Cardiac septum (tissue), 1 donor: ENCODE results near the gene PLIN4. TPM values are rescaled to one million over a fixed set of nuclear protein-coding genes. Genes with fewer than 3 reads are reported as not detected.

Experiments
- DNase-seq: peaks from one replicate; pipeline ENCODE4 v3.0.0-alpha.2; 2020; ENCODE audit warnings: low spot score
- intact Hi-C: fragments of 100-400 bp; cut with DNase I; formaldehyde crosslinking; loops from one replicate; pipeline ENCODE4 v1.14.0; 2022
- total RNA-seq: library from RNA; stranded (reverse); fragmentation: NEBNext Ultra II Directional; extraction: Animal tissue kit (Norgen Biotek cat#: 25700); gene quantifications from one replicate; pipeline ENCODE4 v1.2.1, GENCODE V29; 2021
- donor health status: DM: no; HTN: no; CAD: no.

Gene PLIN4
- total RNA-seq, 1 donor from 2014 or later = 89.8 TPM

GRCh38 chr19:4512070-4512469 lies 6.2 kb downstream of the PLIN4 start:
- DNase-seq = no peak
- intact Hi-C loops = no loop called here

- intact Hi-C loops = no loop called here
- DNase-seq = no peak
These were observed 6.8 kb downstream of the PLIN4 start for GRCh38 chr19:4511300-4512054.

- intact Hi-C loops = no loop called here
- no peak for DNase-seq
These were observed 7.6 kb downstream of the PLIN4 start for GRCh38 chr19:4510435-4511255.

GRCh38 chr19:4508698-4509097 lies 9.6 kb downstream of the PLIN4 start:
- intact Hi-C loops = no loop called here
- no peak for DNase-seq

- intact Hi-C loops = no loop called here
- no peak for DNase-seq
These were observed 10.5 kb downstream of the PLIN4 start for GRCh38 chr19:4507804-4508203.

GRCh38 chr19:4507150-4507452 lies 11.2 kb downstream of the PLIN4 start:
- intact Hi-C loops = no loop called here
- no peak for DNase-seq

- intact Hi-C loops = no loop called here
- DNase-seq = no peak
These were observed 11.7 kb downstream of the PLIN4 start for GRCh38 chr19:4506449-4507149.

- intact Hi-C loops = no loop called here
- no peak for DNase-seq
These were observed 12.5 kb downstream of the PLIN4 start for GRCh38 chr19:4505570-4506448.

- intact Hi-C loops = no loop called here
- DNase-seq = no peak
These were observed 13.3 kb downstream of the PLIN4 start for GRCh38 chr19:4504891-4505569.

- no peak for DNase-seq
- intact Hi-C loops = no loop called here
These were observed 14.0 kb downstream of the PLIN4 start for GRCh38 chr19:4504297-4504701.

GRCh38 chr19:4503825-4504170 lies 14.5 kb downstream of the PLIN4 start:
- no peak for DNase-seq

GRCh38 chr19:4503132-4503824 lies 15.0 kb downstream of the PLIN4 start:
- intact Hi-C loops = no loop called here
- no peak for DNase-seq

More at GRCh38 chr19:4503825-4504170, 14.5 kb downstream of the PLIN4 start:
- intact Hi-C loops = no loop called here

GRCh38 chr19:4502282-4503131 lies 15.8 kb downstream of the PLIN4 start:
- intact Hi-C loops = no loop called here
- no peak for DNase-seq

- intact Hi-C loops = no loop called here
- no peak for DNase-seq
These were observed 16.6 kb downstream of the PLIN4 start for GRCh38 chr19:4501691-4502090.

GRCh38 chr19:4500841-4501591 lies 17.3 kb downstream of the PLIN4 start:
- intact Hi-C loops = no loop called here
- DNase-seq = no peak

- intact Hi-C loops = no loop called here
- no peak for DNase-seq
These were observed 18.4 kb downstream of the PLIN4 start for GRCh38 chr19:4499855-4500254.

- no peak for DNase-seq
- intact Hi-C loops = no loop called here
These were observed 19.0 kb downstream of the PLIN4 start for GRCh38 chr19:4499318-4499717.
